Fibroblast of lung (primary cell): ENCODE data around the gene OR2H2. TPM values are rescaled to one million over a fixed set of nuclear protein-coding genes. Genes with fewer than 3 reads are reported as not detected.

Experiments
- DNase-seq, 2 donors: peaks; one replicate each; pipeline versions ENCODE4 v3.0.0 to v3.0.0-alpha.2; 2010; ENCODE audit warnings: low read depth in 2 of 2
- H2AFZ ChIP-seq: 2 replicates; pipeline ENCODE4 v1.5.1; 2012; ENCODE audit warnings: low read length, control low read depth, inconsistent platforms
- H3K27ac ChIP-seq: 2 replicates; pipeline ENCODE4 v1.5.1; 2011; ENCODE audit warnings: low read length, control low read depth; ENCODE audit not compliant: insufficient read depth
- H3K27me3 ChIP-seq: 2 replicates; pipeline ENCODE4 v1.5.1; 2011; ENCODE audit warnings: mild to moderate bottlenecking, low read length; ENCODE audit not compliant: control insufficient read depth, insufficient read depth
- H3K36me3 ChIP-seq: 2 replicates; pipeline ENCODE4 v1.5.1; 2011; ENCODE audit warnings: low read length; ENCODE audit not compliant: control insufficient read depth, insufficient read depth
- H3K4me1 ChIP-seq: 2 replicates; pipeline ENCODE4 v1.5.1; 2011; ENCODE audit warnings: low read length; ENCODE audit not compliant: control insufficient read depth, insufficient read depth; ENCODE audit errors: extremely low read depth
- H3K4me2 ChIP-seq: 2 replicates; pipeline ENCODE4 v1.5.1; 2011; ENCODE audit warnings: low read length, control low read depth; ENCODE audit not compliant: insufficient read depth; ENCODE audit errors: extremely low read depth
- H3K4me3 ChIP-seq, 4 experiments: fragments of 200-600 bp in 1 of 4; sonication (generic) in 1 of 4; replicated peaks in 1 of 4; 2 replicates each; pipeline ENCODE4 v1.5.1; 2011 to 2016; ENCODE audit warnings: low read length in 4 of 4, low read depth in 3 of 4, mild to moderate bottlenecking in 3 of 4, control low read depth in 2 of 4, inconsistent platforms in 1 of 4, mixed read lengths in 1 of 4; ENCODE audit not compliant: insufficient read depth in 1 of 4; ENCODE audit errors: control extremely low read depth in 1 of 4
- H3K79me2 ChIP-seq: 2 replicates; pipeline ENCODE4 v1.5.1; 2012; ENCODE audit warnings: mild to moderate bottlenecking, low read length, inconsistent platforms; ENCODE audit not compliant: control insufficient read depth, insufficient read depth
- H3K9ac ChIP-seq: 2 replicates; pipeline ENCODE4 v1.5.1; 2011; ENCODE audit warnings: mild to moderate bottlenecking, low read length, control low read depth; ENCODE audit not compliant: insufficient read depth
- H3K9me3 ChIP-seq: 2 replicates; pipeline ENCODE4 v1.5.1; 2012; ENCODE audit warnings: low read depth, low read length; ENCODE audit not compliant: control insufficient read depth, insufficient read depth
- H4K20me1 ChIP-seq: 2 replicates; pipeline ENCODE4 v1.5.1; 2011; ENCODE audit warnings: low read length; ENCODE audit not compliant: control insufficient read depth, insufficient read depth; ENCODE audit errors: extremely low read depth
- EZH2 ChIP-seq: IDR thresholded peaks from 2 replicates; pipeline ENCODE4 v1.5.1; 2012; ENCODE audit warnings: low read length, control low read depth, mild to moderate bottlenecking; ENCODE audit errors: missing control alignments
- polyA plus RNA-seq, 2 donors: library from polyadenylated mRNA; depleted of rRNA in 1 of 2; stranded (reverse) in 1 of 2; unstranded in 1 of 2; fragments of >200 nt; gene quantifications; 2 replicates each; pipeline ENCODE4 v1.2.1, GENCODE V29; 2011 to 2012; ENCODE audit warnings: missing spikeins in 1 of 2
- total RNA-seq: library from RNA; depleted of rRNA; stranded (reverse); fragments of >200 nt; gene quantifications from 2 replicates; pipeline ENCODE4 v1.2.1, GENCODE V29; 2014
- TF ChIP-seq, protein P1 (sequence below), 2 donors: IDR thresholded peaks in 1 of 2; conservative IDR thresholded peaks in 1 of 2; 1 replicate in 1 of 2; 2 replicates in 1 of 2; pipeline ENCODE4 v1.5.1; 2011 to 2012; ENCODE audit warnings: low read length in 2 of 2, control low read depth in 1 of 2, inconsistent platforms in 1 of 2, low read depth in 1 of 2, mild to moderate bottlenecking in 1 of 2

Gene OR2H2
- total and polyA plus RNA-seq, 2 donors (not counting 1 experiment from before 2014, with no cell fraction given), result not detected

DNA sequence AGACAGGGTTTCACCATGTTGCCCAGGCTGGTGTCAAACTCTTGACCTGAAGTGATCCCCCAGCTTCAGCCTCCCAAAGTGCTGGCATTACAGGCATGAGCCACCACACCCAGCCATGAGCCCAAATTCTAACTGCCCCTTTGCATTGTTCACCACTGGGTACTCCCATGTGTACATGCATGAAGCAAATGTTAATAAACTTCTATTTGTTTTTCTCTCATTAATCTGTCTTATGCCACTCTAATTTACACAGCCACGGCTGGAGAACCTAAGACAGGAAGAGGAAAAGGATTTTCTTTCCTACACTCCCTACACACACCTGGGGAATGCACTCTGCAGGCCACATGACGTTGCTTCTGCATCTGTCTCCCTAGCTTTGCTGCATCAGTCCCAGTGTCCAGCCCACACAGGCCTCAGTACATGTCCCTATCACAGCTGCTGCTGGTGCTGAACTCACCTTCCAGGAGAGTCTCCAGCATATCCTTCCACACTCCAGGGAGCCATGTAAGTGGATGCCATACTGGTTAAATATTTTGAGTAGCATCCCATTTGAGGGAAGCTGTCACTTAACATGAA, 13.3 kb downstream of the OR2H2 start:
- Histone ChIP-seq H4K20me1 (no peaks in the 10 kb centered on the region), H3K79me2 (no peaks in the 10 kb centered on the region), H3K27me3 (no peaks in the 10 kb centered on the region), H3K9me3 (no peaks in the 10 kb centered on the region), H3K9ac (no peak overlapping the region), H2AFZ (no peak overlapping the region), H3K4me3 (no peak overlapping the region), H3K4me2 (no peak overlapping the region), H3K36me3 (no peaks in the 10 kb centered on the region), H3K27ac (no peak overlapping the region), H3K4me1 (no peaks in the 10 kb centered on the region)
- no peak for TF ChIP-seq EZH2
- TF ChIP-seq, protein P1, sequence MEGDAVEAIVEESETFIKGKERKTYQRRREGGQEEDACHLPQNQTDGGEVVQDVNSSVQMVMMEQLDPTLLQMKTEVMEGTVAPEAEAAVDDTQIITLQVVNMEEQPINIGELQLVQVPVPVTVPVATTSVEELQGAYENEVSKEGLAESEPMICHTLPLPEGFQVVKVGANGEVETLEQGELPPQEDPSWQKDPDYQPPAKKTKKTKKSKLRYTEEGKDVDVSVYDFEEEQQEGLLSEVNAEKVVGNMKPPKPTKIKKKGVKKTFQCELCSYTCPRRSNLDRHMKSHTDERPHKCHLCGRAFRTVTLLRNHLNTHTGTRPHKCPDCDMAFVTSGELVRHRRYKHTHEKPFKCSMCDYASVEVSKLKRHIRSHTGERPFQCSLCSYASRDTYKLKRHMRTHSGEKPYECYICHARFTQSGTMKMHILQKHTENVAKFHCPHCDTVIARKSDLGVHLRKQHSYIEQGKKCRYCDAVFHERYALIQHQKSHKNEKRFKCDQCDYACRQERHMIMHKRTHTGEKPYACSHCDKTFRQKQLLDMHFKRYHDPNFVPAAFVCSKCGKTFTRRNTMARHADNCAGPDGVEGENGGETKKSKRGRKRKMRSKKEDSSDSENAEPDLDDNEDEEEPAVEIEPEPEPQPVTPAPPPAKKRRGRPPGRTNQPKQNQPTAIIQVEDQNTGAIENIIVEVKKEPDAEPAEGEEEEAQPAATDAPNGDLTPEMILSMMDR (conservative IDR thresholded peaks at IDR 0.05 in 1 of 2, IDR thresholded peaks at IDR 0.05 in 1 of 2; ENCODE audit: low read depth in 1 of 2, low read length in 2 of 2), result no peak
- no peak for DNase-seq

DNA sequence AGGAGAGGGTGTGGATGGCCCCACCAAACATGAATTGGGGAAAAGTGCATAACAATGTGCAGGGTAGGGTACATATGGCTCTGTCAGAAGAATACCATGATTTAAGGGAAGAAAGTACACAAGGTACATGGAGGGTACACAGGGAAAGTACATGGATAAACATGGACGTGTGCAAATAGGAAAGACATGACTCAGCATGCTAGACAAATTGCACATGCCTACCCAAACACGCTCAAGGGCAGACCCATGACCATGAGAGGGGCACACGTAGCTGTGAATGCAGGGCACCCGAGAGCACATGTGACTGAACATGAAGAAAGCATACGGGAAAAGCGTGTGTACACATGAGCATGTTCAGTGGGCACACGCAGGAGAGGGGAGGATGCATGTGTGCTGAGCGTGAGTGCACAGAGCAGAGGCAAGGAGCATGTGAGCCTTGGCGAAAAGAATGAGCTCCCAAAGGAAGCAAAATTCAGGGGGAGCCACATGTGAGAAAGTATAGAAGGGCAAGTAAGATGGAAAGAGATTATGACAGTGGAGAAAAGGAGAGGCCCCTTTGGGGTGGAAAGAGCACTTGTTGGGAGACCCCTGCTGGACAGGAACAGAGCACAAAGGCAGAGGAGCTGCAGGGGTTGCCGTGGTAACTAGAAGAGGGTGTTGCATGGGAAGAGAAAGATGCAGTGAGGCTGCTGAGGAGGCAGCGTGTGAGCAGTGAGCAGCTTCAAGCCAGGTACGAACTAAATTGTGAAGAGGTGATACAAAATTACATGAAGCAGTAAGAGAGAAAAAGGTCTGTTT, 17.8 kb downstream of the OR2H2 start:
- no peak overlapping the region for H2AFZ ChIP-seq
- H3K27ac ChIP-seq, result no peak overlapping the region
- no peaks in the 10 kb centered on the region for H3K79me2 ChIP-seq
- no peaks in the 10 kb centered on the region for H3K27me3 ChIP-seq
- peaks cover 4% of the 10 kb centered on the region for H3K36me3 ChIP-seq
- no peak overlapping the region for H3K4me3 ChIP-seq
- no peak for TF ChIP-seq EZH2
- TF ChIP-seq, protein P1 (conservative IDR thresholded peaks at IDR 0.05 in 1 of 2, IDR thresholded peaks at IDR 0.05 in 1 of 2; ENCODE audit: low read depth in 1 of 2, low read length in 2 of 2), result peak in 1 of 2 donors; percentile 12
- no peak overlapping the region for H3K9ac ChIP-seq
- no peaks in the 10 kb centered on the region for H4K20me1 ChIP-seq
- H3K4me2 ChIP-seq, result no peak overlapping the region
- no peaks in the 10 kb centered on the region for H3K4me1 ChIP-seq
- peak; percentile 16 for DNase-seq
- H3K9me3 ChIP-seq, result no peaks in the 10 kb centered on the region

DNA sequence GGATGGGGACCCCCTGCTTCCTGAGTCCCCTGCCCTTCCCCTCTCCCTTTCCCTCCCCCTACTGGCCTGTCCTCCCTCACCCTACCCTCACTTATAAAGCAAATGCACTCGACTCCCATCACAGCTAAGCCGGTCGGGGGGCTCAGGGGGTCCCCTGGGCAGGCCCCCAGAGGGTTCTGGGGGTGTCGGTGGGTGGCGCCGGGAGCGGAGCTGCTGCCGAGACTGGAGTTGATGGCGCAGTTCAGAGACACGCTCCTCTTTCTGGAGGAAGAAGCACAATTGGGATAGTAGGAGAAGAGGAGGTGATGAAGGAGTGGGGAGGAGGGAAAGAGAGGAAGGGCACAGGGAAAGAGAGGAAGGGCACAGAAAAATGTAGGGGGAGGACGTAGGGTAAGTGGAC, 18.5 kb downstream of the OR2H2 start:
- Histone ChIP-seq H3K36me3 (peaks cover 4% of the 10 kb centered on the region), H3K27ac (no peak overlapping the region), H3K9ac (no peak overlapping the region), H3K4me1 (no peaks in the 10 kb centered on the region), H2AFZ (no peak overlapping the region), H3K27me3 (no peaks in the 10 kb centered on the region), H4K20me1 (no peaks in the 10 kb centered on the region), H3K4me3 (no peak overlapping the region), H3K9me3 (no peaks in the 10 kb centered on the region), H3K4me2 (no peak overlapping the region), H3K79me2 (no peaks in the 10 kb centered on the region)
- no peak for DNase-seq
- TF ChIP-seq, protein P1 (conservative IDR thresholded peaks at IDR 0.05 in 1 of 2, IDR thresholded peaks at IDR 0.05 in 1 of 2; ENCODE audit: low read depth in 1 of 2, low read length in 2 of 2), result no peak
